ENCODE measurements around the gene ABCC1. TPM values are rescaled to one million over a fixed set of nuclear protein-coding genes. Genes with fewer than 3 reads are reported as not detected.
"Not testable (repeated sequence)": the region's sequence is repeated elsewhere in the genome, so short reads cannot be mapped to it uniquely, and the experiment has no call there.

The ABCC1 gene
- polyA plus RNA-seq, 1 donor from 2014 or later, result 3.0 TPM

DNA sequence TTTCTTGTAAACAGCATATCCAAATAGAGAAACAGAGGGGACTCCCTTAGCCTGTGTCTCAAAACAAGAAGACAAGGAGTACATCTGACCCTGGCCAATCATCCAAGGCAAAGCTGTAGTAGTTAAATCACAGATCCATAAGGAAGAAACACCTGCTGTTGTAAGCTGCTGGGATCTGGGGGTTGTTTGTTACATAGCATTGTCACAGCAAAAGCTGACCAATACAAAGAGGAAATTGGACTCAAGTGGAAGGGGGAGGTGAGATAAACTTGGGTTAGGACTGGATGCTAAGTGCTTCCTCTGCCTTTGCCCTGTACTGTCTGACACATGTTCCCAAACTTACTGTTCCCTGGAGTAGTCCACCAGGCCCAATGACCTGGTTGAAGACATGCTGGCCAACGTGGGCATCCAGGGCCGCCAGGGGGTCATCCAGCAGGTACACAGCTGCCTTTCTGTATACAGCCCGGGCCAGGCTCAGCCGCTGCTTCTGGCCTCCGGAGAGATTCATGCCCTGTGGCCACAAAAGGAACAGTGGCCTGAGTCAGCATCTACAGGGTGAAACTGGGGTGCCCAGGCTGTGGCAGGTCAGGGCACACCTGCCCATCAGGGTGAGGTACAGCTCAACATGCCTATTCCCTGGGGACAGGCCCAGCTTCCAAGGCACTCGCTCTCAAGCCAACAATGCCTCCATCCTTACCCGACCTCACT lies 229.2 kb downstream of the ABCC1 start:
- Histone ChIP-seq H3K36me3 (ENCODE audit: insufficient read depth, low read length) (no peaks in the 10 kb centered on the region), H3K27ac (ENCODE audit: low read length) (no peak overlapping the region), H3K79me2 (replicated peaks; ENCODE audit: insufficient read depth, low read length) (no peaks in the 10 kb centered on the region), H4K20me1 (ENCODE audit: insufficient read depth) (no peaks in the 10 kb centered on the region), H3K4me3 (ENCODE audit: low read length) (no peak overlapping the region), H3K9ac (ENCODE audit: low read length) (no peak overlapping the region), H3K9me3 (ENCODE audit: low read length) (no peaks in the 10 kb centered on the region), H3F3A (ENCODE audit: insufficient read depth, low read length, poor library complexity, severe bottlenecking) (no peaks in the 10 kb centered on the region), H3K27me3 (ENCODE audit: insufficient read depth, low read depth, low read length) (no peaks in the 10 kb centered on the region), H2AFZ (ENCODE audit: low read depth, low read length) (no peak overlapping the region), H3K4me2 (ENCODE audit: low read length) (no peak overlapping the region), H3K9me2 (ENCODE audit: insufficient read depth, low read length) (no peaks in the 10 kb centered on the region)
- TF ChIP-seq, protein P1, sequence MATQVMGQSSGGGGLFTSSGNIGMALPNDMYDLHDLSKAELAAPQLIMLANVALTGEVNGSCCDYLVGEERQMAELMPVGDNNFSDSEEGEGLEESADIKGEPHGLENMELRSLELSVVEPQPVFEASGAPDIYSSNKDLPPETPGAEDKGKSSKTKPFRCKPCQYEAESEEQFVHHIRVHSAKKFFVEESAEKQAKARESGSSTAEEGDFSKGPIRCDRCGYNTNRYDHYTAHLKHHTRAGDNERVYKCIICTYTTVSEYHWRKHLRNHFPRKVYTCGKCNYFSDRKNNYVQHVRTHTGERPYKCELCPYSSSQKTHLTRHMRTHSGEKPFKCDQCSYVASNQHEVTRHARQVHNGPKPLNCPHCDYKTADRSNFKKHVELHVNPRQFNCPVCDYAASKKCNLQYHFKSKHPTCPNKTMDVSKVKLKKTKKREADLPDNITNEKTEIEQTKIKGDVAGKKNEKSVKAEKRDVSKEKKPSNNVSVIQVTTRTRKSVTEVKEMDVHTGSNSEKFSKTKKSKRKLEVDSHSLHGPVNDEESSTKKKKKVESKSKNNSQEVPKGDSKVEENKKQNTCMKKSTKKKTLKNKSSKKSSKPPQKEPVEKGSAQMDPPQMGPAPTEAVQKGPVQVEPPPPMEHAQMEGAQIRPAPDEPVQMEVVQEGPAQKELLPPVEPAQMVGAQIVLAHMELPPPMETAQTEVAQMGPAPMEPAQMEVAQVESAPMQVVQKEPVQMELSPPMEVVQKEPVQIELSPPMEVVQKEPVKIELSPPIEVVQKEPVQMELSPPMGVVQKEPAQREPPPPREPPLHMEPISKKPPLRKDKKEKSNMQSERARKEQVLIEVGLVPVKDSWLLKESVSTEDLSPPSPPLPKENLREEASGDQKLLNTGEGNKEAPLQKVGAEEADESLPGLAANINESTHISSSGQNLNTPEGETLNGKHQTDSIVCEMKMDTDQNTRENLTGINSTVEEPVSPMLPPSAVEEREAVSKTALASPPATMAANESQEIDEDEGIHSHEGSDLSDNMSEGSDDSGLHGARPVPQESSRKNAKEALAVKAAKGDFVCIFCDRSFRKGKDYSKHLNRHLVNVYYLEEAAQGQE (IDR thresholded peaks at IDR 0.05; ENCODE audit: borderline replicate concordance), result no peak
- TF ChIP-seq, protein P2, sequence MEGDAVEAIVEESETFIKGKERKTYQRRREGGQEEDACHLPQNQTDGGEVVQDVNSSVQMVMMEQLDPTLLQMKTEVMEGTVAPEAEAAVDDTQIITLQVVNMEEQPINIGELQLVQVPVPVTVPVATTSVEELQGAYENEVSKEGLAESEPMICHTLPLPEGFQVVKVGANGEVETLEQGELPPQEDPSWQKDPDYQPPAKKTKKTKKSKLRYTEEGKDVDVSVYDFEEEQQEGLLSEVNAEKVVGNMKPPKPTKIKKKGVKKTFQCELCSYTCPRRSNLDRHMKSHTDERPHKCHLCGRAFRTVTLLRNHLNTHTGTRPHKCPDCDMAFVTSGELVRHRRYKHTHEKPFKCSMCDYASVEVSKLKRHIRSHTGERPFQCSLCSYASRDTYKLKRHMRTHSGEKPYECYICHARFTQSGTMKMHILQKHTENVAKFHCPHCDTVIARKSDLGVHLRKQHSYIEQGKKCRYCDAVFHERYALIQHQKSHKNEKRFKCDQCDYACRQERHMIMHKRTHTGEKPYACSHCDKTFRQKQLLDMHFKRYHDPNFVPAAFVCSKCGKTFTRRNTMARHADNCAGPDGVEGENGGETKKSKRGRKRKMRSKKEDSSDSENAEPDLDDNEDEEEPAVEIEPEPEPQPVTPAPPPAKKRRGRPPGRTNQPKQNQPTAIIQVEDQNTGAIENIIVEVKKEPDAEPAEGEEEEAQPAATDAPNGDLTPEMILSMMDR (IDR thresholded peaks at IDR 0.05; ENCODE audit: poor library complexity, severe bottlenecking), result no peak
- no peak for TF ChIP-seq SMC3 (conservative IDR thresholded peaks at IDR 0.05; ENCODE audit: poor library complexity)
- TF ChIP-seq MXI1 (conservative IDR thresholded peaks at IDR 0.05; ENCODE audit: poor library complexity, severe bottlenecking), result no peak
- TF ChIP-seq RAD21 (conservative IDR thresholded peaks at IDR 0.05), result no peak
- no peak for TF ChIP-seq POLR2AphosphoS5 (IDR thresholded peaks at IDR 0.05)
- TF ChIP-seq TAF1 (IDR thresholded peaks at IDR 0.05; ENCODE audit: low read depth), result no peak
- no peak for TF ChIP-seq EZH2 (IDR thresholded peaks at IDR 0.05; ENCODE audit: borderline replicate concordance, insufficient read depth, low read length, poor library complexity, severe bottlenecking)
- TF ChIP-seq EP300 (conservative IDR thresholded peaks at IDR 0.05; ENCODE audit: poor library complexity, severe bottlenecking), result no peak

DNA sequence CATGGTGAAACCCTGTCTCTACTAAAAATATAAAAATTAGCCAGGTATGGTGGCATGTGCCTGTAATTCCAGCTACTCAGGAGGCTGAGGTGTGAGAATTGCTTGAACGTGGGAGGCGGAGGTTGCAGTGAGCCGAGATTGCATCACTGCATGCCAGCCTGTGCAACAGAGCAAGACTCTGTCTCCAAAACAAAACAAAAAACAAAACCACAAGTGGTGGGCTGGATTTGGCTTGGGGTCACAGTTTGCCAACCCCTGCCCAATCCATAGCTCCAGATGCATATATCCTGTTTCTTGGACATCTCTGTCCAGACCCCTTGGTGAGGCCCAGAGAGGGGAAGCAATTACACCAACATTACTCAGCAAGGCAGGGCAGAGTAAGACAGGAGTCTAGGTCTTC lies 232.3 kb downstream of the ABCC1 start:
- H4K20me1 ChIP-seq (ENCODE audit: insufficient read depth); H3K4me2 ChIP-seq (ENCODE audit: low read length); H3K36me3 ChIP-seq (ENCODE audit: insufficient read depth, low read length); H3K9me3 ChIP-seq (ENCODE audit: low read length); H3K4me3 ChIP-seq (ENCODE audit: low read length); H3K9ac ChIP-seq (ENCODE audit: low read length); H3K79me2 ChIP-seq (replicated peaks; ENCODE audit: insufficient read depth, low read length); H2AFZ ChIP-seq (ENCODE audit: low read depth, low read length); H3K27me3 ChIP-seq (ENCODE audit: insufficient read depth, low read depth, low read length); H3F3A ChIP-seq (ENCODE audit: insufficient read depth, low read length, poor library complexity, severe bottlenecking); H3K9me2 ChIP-seq (ENCODE audit: insufficient read depth, low read length); H3K27ac ChIP-seq (ENCODE audit: low read length): not testable (repeated sequence)
